GM12878 (cell line): ENCODE data around the gene CD27. TPM values are rescaled to one million over a fixed set of nuclear protein-coding genes. Genes with fewer than 3 reads are reported as not detected.

ENCODE experiments used
- NKRF ChIP-seq: fragments of 450-650 bp; conservative IDR thresholded peaks from 2 replicates; pipeline ENCODE4 v1.6.1; 2017; ENCODE audit warnings: mild to moderate bottlenecking, moderate library complexity
- RAD21 ChIP-seq: IDR thresholded peaks from 2 replicates; pipeline ENCODE4 v1.6.1; 2011; ENCODE audit warnings: mild to moderate bottlenecking, low read depth, low read length, moderate library complexity; ENCODE audit not compliant: insufficient read depth
- SUZ12 ChIP-seq: fragments of 200-600 bp; sonication (generic); IDR thresholded peaks from one replicate; pipeline ENCODE4 v1.6.1; 2018; ENCODE audit warnings: antibody characterized with exemption, mild to moderate bottlenecking; ENCODE audit not compliant: unreplicated experiment
- ZBED1 ChIP-seq: IDR thresholded peaks from 2 replicates; pipeline ENCODE4 v1.6.1; 2016; ENCODE audit warnings: borderline replicate concordance
- ZBTB4 ChIP-seq: fragments of 450-650 bp; formaldehyde crosslinking; IDR thresholded peaks from 2 replicates; pipeline ENCODE4 v1.4.0; 2022; ENCODE audit warnings: mild to moderate bottlenecking, moderate library complexity
- polyA plus RNA-seq, 11 experiments: library from polyadenylated mRNA; depleted of rRNA in 4 of 11; unstranded in 6 of 11; stranded (reverse) in 5 of 11; fragments of >200 nt; fragmentation: Nextera tagmentation in 4 of 11; fragmentation: Illumina TruSeq in 1 of 11; extraction: Ambion mirVana in 4 of 11; extraction: Trizol in 1 of 11; gene quantifications; 1 replicate in 1 of 11; 2 replicates in 10 of 11; pipeline versions ENCODE4 v1.2.1 to v1.2.3, GENCODE V29; 2011 to 2016; ENCODE audit warnings: inconsistent platforms in 2 of 11, missing spikeins in 2 of 11, low read depth in 1 of 11
- total RNA-seq, 4 experiments: library from RNA; depleted of rRNA in 3 of 4; stranded (reverse); fragments of >200 nt in 3 of 4; fragmentation: Illumina TruSeq in 1 of 4; extraction: Trizol in 1 of 4; gene quantifications; 2 replicates each; pipeline versions ENCODE4 v1.2.1 to v1.2.3, GENCODE V29; 2013 to 2021
- TF ChIP-seq, protein P1 (sequence below): IDR thresholded peaks from 2 replicates; pipeline ENCODE4 v1.6.1; 2012; ENCODE audit warnings: low read length, inconsistent platforms

Gene CD27
- total and polyA plus RNA-seq, 10 of the 15 experiments (the other 5 are each of a cell fraction or from before 2014, with no cell fraction given) = 4.9 to 184 (median 106) TPM

DNA sequence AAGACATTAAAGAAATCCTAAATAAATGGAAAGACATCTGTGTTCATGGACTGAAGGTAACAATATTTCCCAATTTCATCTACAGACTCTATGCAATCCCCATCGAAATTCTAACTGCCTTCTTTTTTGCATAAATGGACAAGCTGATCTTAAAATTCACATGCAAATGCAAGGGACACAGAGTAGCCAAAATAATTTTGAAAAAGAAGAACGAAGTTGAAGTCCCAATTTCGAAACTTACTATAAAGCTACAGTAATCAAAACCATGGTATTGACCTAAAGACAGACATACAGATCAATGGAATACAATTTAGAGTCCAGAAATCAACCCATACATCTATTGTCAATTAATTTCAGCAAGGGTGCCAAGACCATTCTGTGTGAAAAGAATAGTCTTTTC is 16.4 kb upstream of the CD27 start (continued):
- no peak for TF ChIP-seq NKRF
- TF ChIP-seq SUZ12 = no peak
- TF ChIP-seq, protein P1, sequence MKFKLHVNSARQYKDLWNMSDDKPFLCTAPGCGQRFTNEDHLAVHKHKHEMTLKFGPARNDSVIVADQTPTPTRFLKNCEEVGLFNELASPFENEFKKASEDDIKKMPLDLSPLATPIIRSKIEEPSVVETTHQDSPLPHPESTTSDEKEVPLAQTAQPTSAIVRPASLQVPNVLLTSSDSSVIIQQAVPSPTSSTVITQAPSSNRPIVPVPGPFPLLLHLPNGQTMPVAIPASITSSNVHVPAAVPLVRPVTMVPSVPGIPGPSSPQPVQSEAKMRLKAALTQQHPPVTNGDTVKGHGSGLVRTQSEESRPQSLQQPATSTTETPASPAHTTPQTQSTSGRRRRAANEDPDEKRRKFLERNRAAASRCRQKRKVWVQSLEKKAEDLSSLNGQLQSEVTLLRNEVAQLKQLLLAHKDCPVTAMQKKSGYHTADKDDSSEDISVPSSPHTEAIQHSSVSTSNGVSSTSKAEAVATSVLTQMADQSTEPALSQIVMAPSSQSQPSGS = no peak
- no peak for TF ChIP-seq RAD21
- no peak for TF ChIP-seq ZBED1
- no peak for TF ChIP-seq ZBTB4 (CRISPR knock-in tag)
- TF ChIP-seq, all 136 proteins: peak for 0
